ENCODE data around the gene SMYD3. TPM values are rescaled to one million over a fixed set of nuclear protein-coding genes. Genes with fewer than 3 reads are reported as not detected.
A peak's percentile ranks its signal among the peaks of the same experiment; 100 is the strongest.

Gene SMYD3
- total and polyA plus RNA-seq, 2 of the 13 experiments (the other 11 are each of a cell fraction or from before 2014, with no cell fraction given) = 27.7 to 35.8 TPM

- TF ChIP-seq ARID5B (CRISPR knock-in tag; IDR thresholded peaks at IDR 0.05) (peak; percentile 63), ETV5 (CRISPR knock-in tag; IDR thresholded peaks at IDR 0.05; ENCODE audit: borderline replicate concordance) (peak; percentile 63; the same call in 1 of the 2 replicates), ZNF605 (CRISPR knock-in tag; IDR thresholded peaks at IDR 0.05) (no peak), ZFX (CRISPR knock-in tag; IDR thresholded peaks at IDR 0.05; ENCODE audit: low read depth) (no peak), SOX5 (CRISPR knock-in tag; IDR thresholded peaks at IDR 0.05; ENCODE audit: borderline replicate concordance) (no peak), TBP (CRISPR knock-in tag; IDR thresholded peaks at IDR 0.05) (no peak), ZFP62 (CRISPR knock-in tag; IDR thresholded peaks at IDR 0.05) (no peak), POGZ (CRISPR knock-in tag; IDR thresholded peaks at IDR 0.05) (0 out of 2 replicates have a peak, but pooled peaks have one; percentile 37), NRL (CRISPR knock-in tag; IDR thresholded peaks at IDR 0.05; ENCODE audit: borderline replicate concordance) (no peak), ZNF34 (CRISPR knock-in tag; IDR thresholded peaks at IDR 0.05; ENCODE audit: borderline replicate concordance) (no peak), BCL6 (CRISPR knock-in tag; IDR thresholded peaks at IDR 0.05) (peak; percentile 30; the same call in 1 of the 2 replicates), GATAD1 (CRISPR knock-in tag; IDR thresholded peaks at IDR 0.05) (no peak), TBX2 (CRISPR knock-in tag; IDR thresholded peaks at IDR 0.05; ENCODE audit: borderline replicate concordance) (no peak), PBX3 (CRISPR knock-in tag; IDR thresholded peaks at IDR 0.05; ENCODE audit: borderline replicate concordance) (no peak), SP2 (CRISPR knock-in tag; IDR thresholded peaks at IDR 0.05) (no peak)
- TF ChIP-seq, protein P1, sequence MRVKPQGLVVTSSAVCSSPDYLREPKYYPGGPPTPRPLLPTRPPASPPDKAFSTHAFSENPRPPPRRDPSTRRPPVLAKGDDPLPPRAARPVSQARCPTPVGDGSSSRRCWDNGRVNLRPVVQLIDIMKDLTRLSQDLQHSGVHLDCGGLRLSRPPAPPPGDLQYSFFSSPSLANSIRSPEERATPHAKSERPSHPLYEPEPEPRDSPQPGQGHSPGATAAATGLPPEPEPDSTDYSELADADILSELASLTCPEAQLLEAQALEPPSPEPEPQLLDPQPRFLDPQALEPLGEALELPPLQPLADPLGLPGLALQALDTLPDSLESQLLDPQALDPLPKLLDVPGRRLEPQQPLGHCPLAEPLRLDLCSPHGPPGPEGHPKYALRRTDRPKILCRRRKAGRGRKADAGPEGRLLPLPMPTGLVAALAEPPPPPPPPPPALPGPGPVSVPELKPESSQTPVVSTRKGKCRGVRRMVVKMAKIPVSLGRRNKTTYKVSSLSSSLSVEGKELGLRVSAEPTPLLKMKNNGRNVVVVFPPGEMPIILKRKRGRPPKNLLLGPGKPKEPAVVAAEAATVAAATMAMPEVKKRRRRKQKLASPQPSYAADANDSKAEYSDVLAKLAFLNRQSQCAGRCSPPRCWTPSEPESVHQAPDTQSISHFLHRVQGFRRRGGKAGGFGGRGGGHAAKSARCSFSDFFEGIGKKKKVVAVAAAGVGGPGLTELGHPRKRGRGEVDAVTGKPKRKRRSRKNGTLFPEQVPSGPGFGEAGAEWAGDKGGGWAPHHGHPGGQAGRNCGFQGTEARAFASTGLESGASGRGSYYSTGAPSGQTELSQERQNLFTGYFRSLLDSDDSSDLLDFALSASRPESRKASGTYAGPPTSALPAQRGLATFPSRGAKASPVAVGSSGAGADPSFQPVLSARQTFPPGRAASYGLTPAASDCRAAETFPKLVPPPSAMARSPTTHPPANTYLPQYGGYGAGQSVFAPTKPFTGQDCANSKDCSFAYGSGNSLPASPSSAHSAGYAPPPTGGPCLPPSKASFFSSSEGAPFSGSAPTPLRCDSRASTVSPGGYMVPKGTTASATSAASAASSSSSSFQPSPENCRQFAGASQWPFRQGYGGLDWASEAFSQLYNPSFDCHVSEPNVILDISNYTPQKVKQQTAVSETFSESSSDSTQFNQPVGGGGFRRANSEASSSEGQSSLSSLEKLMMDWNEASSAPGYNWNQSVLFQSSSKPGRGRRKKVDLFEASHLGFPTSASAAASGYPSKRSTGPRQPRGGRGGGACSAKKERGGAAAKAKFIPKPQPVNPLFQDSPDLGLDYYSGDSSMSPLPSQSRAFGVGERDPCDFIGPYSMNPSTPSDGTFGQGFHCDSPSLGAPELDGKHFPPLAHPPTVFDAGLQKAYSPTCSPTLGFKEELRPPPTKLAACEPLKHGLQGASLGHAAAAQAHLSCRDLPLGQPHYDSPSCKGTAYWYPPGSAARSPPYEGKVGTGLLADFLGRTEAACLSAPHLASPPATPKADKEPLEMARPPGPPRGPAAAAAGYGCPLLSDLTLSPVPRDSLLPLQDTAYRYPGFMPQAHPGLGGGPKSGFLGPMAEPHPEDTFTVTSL (CRISPR knock-in tag; IDR thresholded peaks at IDR 0.05; ENCODE audit: borderline replicate concordance) = no peak
- TF ChIP-seq, protein P2, sequence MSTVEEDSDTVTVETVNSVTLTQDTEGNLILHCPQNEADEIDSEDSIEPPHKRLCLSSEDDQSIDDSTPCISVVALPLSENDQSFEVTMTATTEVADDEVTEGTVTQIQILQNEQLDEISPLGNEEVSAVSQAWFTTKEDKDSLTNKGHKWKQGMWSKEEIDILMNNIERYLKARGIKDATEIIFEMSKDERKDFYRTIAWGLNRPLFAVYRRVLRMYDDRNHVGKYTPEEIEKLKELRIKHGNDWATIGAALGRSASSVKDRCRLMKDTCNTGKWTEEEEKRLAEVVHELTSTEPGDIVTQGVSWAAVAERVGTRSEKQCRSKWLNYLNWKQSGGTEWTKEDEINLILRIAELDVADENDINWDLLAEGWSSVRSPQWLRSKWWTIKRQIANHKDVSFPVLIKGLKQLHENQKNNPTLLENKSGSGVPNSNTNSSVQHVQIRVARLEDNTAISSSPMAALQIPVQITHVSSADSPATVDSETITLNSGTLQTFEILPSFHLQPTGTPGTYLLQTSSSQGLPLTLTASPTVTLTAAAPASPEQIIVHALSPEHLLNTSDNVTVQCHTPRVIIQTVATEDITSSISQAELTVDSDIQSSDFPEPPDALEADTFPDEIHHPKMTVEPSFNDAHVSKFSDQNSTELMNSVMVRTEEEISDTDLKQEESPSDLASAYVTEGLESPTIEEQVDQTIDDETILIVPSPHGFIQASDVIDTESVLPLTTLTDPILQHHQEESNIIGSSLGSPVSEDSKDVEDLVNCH (CRISPR knock-in tag; IDR thresholded peaks at IDR 0.05) = no peak
These were observed 328.3 kb downstream of the SMYD3 start (continued) for GRCh38 chr1:246178717-246179311.
